ENCODE data around the gene ACOT11. TPM values are rescaled to one million over a fixed set of nuclear protein-coding genes. Genes with fewer than 3 reads are reported as not detected.

ACOT11 gene
- total and polyA plus RNA-seq, 11 donors: 33.2 to 69.3 (median 55.9) TPM

GRCh38 chr1:54567961-54568360, 19.9 kb downstream of the ACOT11 start:
- intact Hi-C loops (cut with DNase I): no loop called here
- DNase-seq (peak in 2 of 5 donors; percentile 18 to 37), ATAC-seq (peak in 2 of 4 donors; percentile 4 to 8)
- Histone ChIP-seq H3K9me3 (no peaks in the 10 kb centered on the region), H3K27ac (peak overlapping the region in 10 of 12 donors; percentile 32 to 95 (median 72)), H3K27me3 (no peaks in the 10 kb centered on the region), H3K36me3 (peaks cover 0 to under 1% (median 0%) of the 10 kb centered on the region in 9 donors), H3K4me1 (peaks cover 4 to 65% (median 32%) of the 10 kb centered on the region in 12 donors), H3K4me3 (no peak overlapping the region)
- TF ChIP-seq CTCF (IDR thresholded peaks at IDR 0.05) (no peak), POLR2A (IDR thresholded peaks at IDR 0.05) (no peak)
- WGBS, 4 donors: 46 to 54% (median 49%) methylated on average over 5 of the region's 5 CpGs

- Histone ChIP-seq H3K36me3 (peaks cover 0 to 4% (median 0%) of the 10 kb centered on the region in 9 donors), H3K4me3 (no peak overlapping the region), H3K27ac (peak overlapping the region; percentile 2 to 97 (median 72)), H3K9me3 (no peaks in the 10 kb centered on the region), H3K4me1 (peaks cover 4 to 59% (median 29%) of the 10 kb centered on the region in 12 donors), H3K27me3 (no peaks in the 10 kb centered on the region)
- intact Hi-C loops (cut with DNase I): no loop called here
- WGBS, 4 donors: 40 to 50% (median 45%) methylated on average over 4 of the region's 4 CpGs
- TF ChIP-seq POLR2A (IDR thresholded peaks at IDR 0.05) (no peak), CTCF (IDR thresholded peaks at IDR 0.05) (no peak)
- peak in 4 of 5 donors; percentile 45 to 87 (median 56) for DNase-seq
- peak; percentile 63 to 80 (median 74) for ATAC-seq
These were observed 21.3 kb downstream of the ACOT11 start for GRCh38 chr1:54569339-54569738.

- Histone ChIP-seq H3K4me1 (peaks cover 4 to 59% (median 28%) of the 10 kb centered on the region in 12 donors), H3K27ac (peak overlapping the region in 11 of 12 donors; percentile 2 to 97 (median 74)), H3K27me3 (no peaks in the 10 kb centered on the region), H3K4me3 (no peak overlapping the region), H3K9me3 (no peaks in the 10 kb centered on the region), H3K36me3 (peaks cover 0 to 4% (median 0%) of the 10 kb centered on the region in 9 donors)
- DNase-seq: no peak
- no peak for ATAC-seq
- 86 to 94% (median 93%) methylated on average over 5 of the region's 5 CpGs for WGBS, 4 donors
- intact Hi-C loops (cut with DNase I): no loop called here
- no peak for TF ChIP-seq CTCF (IDR thresholded peaks at IDR 0.05)
- no peak for TF ChIP-seq POLR2A (IDR thresholded peaks at IDR 0.05)
These were observed 22.1 kb downstream of the ACOT11 start for GRCh38 chr1:54570161-54570560.

- H3K9me3 ChIP-seq: no peaks in the 10 kb centered on the region
- intact Hi-C loops (cut with DNase I): no loop called here
- peaks cover 4 to 66% (median 29%) of the 10 kb centered on the region in 12 donors for H3K4me1 ChIP-seq
- no peaks in the 10 kb centered on the region for H3K27me3 ChIP-seq
- peaks cover 0 to 4% (median 0%) of the 10 kb centered on the region in 9 donors for H3K36me3 ChIP-seq
- ATAC-seq (no peak), DNase-seq (no peak)
- no peak overlapping the region for H3K4me3 ChIP-seq
- peak overlapping the region in 11 of 12 donors; percentile 2 to 97 (median 74) for H3K27ac ChIP-seq
- 45 to 72% (median 61%) methylated on average over 3 of the region's 3 CpGs for WGBS, 4 donors
- TF ChIP-seq POLR2A (IDR thresholded peaks at IDR 0.05): no peak
- no peak for TF ChIP-seq CTCF (IDR thresholded peaks at IDR 0.05)
These were observed 23.3 kb downstream of the ACOT11 start for GRCh38 chr1:54571326-54571725.
